ENCODE data around the gene AP4B1.

The AP4B1 gene

GRCh38 chr1:113935970-113936369 lies 31.4 kb upstream of the AP4B1 start:
- no peak for TF ChIP-seq CTCF (IDR thresholded peaks at IDR 0.05)

GRCh38 chr1:113935176-113935575 lies 30.6 kb upstream of the AP4B1 start:
- TF ChIP-seq CTCF (IDR thresholded peaks at IDR 0.05): no peak

- TF ChIP-seq CTCF (IDR thresholded peaks at IDR 0.05): no peak
Measured at GRCh38 chr1:113934511-113935055, 30.0 kb upstream of the AP4B1 start.

GRCh38 chr1:113934006-113934405 lies 29.4 kb upstream of the AP4B1 start:
- no peak for TF ChIP-seq CTCF (IDR thresholded peaks at IDR 0.05)

- no peak for TF ChIP-seq CTCF (IDR thresholded peaks at IDR 0.05)
Measured at GRCh38 chr1:113931451-113931851, 26.9 kb upstream of the AP4B1 start.

GRCh38 chr1:113930499-113931161 lies 26.0 kb upstream of the AP4B1 start:
- TF ChIP-seq CTCF (IDR thresholded peaks at IDR 0.05): no peak

GRCh38 chr1:113929750-113930498 lies 25.3 kb upstream of the AP4B1 start:
- peak; percentile 33; the same call in 1 of the 2 replicates for TF ChIP-seq CTCF (IDR thresholded peaks at IDR 0.05)
